ENCODE data around the gene POLR2H. TPM values are rescaled to one million over a fixed set of nuclear protein-coding genes. Genes with fewer than 3 reads are reported as not detected.
"Not testable (repeated sequence)": the region's sequence is repeated elsewhere in the genome, so short reads cannot be mapped to it uniquely, and the experiment has no call there.

POLR2H gene
- total RNA-seq, 4 donors from 2014 or later: 58.1 to 113 (median 85.6) TPM

DNA sequence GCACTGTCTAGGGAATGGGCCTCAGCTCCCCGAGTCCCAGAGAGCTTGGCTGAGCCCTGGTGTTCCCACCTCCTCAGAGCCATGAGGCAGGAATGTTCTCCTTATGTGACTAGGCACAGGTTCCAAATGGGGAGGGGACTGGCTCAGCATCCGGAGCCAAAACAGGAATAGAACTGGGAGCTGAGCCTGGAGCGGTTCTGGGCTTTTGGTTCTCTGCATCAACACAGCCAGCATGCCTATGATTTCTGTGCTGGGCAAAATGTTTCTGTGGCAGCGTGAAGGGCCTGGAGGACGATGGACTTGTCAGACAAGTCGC lies 24.2 kb upstream of the POLR2H start, which contains the start of gene FAM131A:
Gene FAM131A, plus strand, starts transcription at position 202 of the 316 bp plus-strand sequence. Its CDS starts 31 bp downstream, at position 233.
- TF ChIP-seq CTCF (IDR thresholded peaks at IDR 0.05): no peak
- no peak for TF ChIP-seq POLR2A (IDR thresholded peaks at IDR 0.05)
- 54 to 67% methylated on average over 6 of the region's 6 CpGs for WGBS, 2 donors
- H3K9me3 ChIP-seq: no peaks in the 10 kb centered on the region
- intact Hi-C loops (cut with DNase I): no loop called here
- H3K27ac ChIP-seq: peak within 1 kb of the TSS; percentile 91 to 96 (median 91)
- peak in 1 of 2 donors; percentile 52 for DNase-seq
- no peaks in the 10 kb centered on the region for H3K27me3 ChIP-seq
- peak within 1 kb of the TSS; percentile 34 to 73 (median 43) for H3K4me3 ChIP-seq (replicated peaks in 1 of 3)
- peaks cover 24 to 35% of the 10 kb centered on the region in 2 donors for H3K36me3 ChIP-seq
- peaks cover 24 to 28% of the 10 kb centered on the region in 2 donors for H3K4me1 ChIP-seq

DNA sequence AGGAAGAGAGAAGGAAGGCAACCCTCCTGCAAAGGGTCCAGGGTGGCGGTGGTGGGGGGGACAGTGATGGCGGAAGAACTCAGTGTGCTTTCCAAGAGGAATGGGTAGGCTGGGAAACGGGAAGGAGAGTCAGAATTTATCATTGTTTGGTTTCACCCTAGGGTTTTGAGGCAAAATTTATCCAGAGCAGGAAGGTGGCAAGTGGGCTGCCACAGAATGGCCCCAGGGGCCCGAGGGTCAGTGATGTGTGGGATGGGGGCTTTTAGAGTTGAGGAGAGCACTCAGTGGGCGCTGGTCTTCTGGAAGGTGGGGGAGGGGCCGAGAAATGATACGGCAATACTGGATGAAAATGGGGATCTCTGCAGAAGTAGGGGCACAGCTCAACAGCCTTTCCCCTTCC lies 23.5 kb upstream of the POLR2H start:
- Histone ChIP-seq H3K4me1 (peaks cover 24 to 28% of the 10 kb centered on the region in 2 donors), H3K27me3 (no peaks in the 10 kb centered on the region), H3K4me3 (replicated peaks in 1 of 3) (no peak overlapping the region), H3K27ac (peak overlapping the region; percentile 91 to 96 (median 91)), H3K36me3 (peaks cover 26 to 35% of the 10 kb centered on the region in 2 donors), H3K9me3 (no peaks in the 10 kb centered on the region)
- DNase-seq: no peak
- intact Hi-C loops (cut with DNase I): no loop called here
- TF ChIP-seq CTCF (IDR thresholded peaks at IDR 0.05): no peak
- TF ChIP-seq POLR2A (IDR thresholded peaks at IDR 0.05): no peak
- 61 to 68% methylated on average over 7 of the region's 7 CpGs for WGBS, 2 donors

- TF ChIP-seq POLR2A (IDR thresholded peaks at IDR 0.05) (no peak), CTCF (IDR thresholded peaks at IDR 0.05) (no peak)
- peaks cover 24 to 28% of the 10 kb centered on the region in 2 donors for H3K4me1 ChIP-seq
- H3K27me3 ChIP-seq: no peaks in the 10 kb centered on the region
- DNase-seq: peak; percentile 35 to 41
- no peak overlapping the region for H3K4me3 ChIP-seq (replicated peaks in 1 of 3)
- H3K36me3 ChIP-seq: peaks cover 21 to 35% of the 10 kb centered on the region in 2 donors
- peak overlapping the region; percentile 91 to 96 (median 91) for H3K27ac ChIP-seq
- 45 to 51% methylated on average over 4 to 31 of the region's 37 CpGs for WGBS, 2 donors
- no peaks in the 10 kb centered on the region for H3K9me3 ChIP-seq
- intact Hi-C loops (cut with DNase I): no loop called here
Measured at GRCh38 chr3:184338511-184338945, 23.0 kb upstream of the POLR2H start.

- intact Hi-C loops (cut with DNase I): no loop called here
- DNase-seq: no peak
- H3K4me3 ChIP-seq (replicated peaks in 1 of 3): no peak overlapping the region
- H3K9me3 ChIP-seq: no peaks in the 10 kb centered on the region
- H3K36me3 ChIP-seq: peaks cover 16 to 32% of the 10 kb centered on the region in 2 donors
- 51 to 66% methylated on average over 8 of the region's 8 CpGs for WGBS, 2 donors
- TF ChIP-seq CTCF (IDR thresholded peaks at IDR 0.05) (no peak), POLR2A (IDR thresholded peaks at IDR 0.05) (no peak)
- peaks cover 24 to 28% of the 10 kb centered on the region in 2 donors for H3K4me1 ChIP-seq
- peak overlapping the region in 2 of 3 donors; percentile 91 to 96 for H3K27ac ChIP-seq
- H3K27me3 ChIP-seq: no peaks in the 10 kb centered on the region
Measured at GRCh38 chr3:184339001-184339400, 22.5 kb upstream of the POLR2H start.

DNA sequence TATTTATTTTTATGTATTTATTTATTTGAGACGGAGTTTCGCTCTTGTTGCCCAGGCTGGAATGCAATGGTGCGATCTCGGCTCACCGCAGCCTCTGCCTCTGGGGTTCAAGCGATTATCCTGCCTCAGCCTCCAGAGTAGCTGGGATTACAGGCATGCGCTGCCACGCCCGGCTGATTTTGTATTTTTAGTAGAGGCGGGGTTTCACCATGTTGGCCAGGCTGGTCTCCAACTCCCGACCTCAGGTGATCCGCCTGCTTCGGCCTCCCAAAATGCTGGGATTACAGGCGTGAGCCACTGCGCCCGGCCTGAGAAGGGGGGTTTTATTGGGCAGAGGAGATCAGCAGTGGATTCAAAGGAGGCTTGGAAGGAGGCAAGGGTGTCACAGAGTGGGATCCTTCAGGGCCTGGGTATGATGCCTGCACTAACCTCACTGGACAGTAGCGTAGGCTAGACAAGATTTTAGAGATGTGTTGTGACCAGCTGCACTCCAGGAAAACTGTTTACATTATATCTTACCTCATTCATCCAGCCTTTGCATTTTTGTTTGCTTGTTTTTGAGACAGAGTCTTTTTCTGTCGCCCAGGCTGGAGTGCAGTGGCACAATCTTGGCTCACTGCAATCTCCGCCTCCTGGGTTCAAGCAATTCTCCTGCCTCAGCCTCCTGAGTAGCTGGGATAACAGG lies 21.9 kb upstream of the POLR2H start:
- peaks cover 24 to 28% of the 10 kb centered on the region in 2 donors for H3K4me1 ChIP-seq

More for the DNA sequence above, 21.9 kb upstream of the POLR2H start:
- WGBS, 2 donors: 70 to 75% methylated on average over 13 to 18 of the region's 19 CpGs
- intact Hi-C loops (cut with DNase I); H3K27me3 ChIP-seq; H3K4me3 ChIP-seq (replicated peaks in 1 of 3); H3K9me3 ChIP-seq; H3K27ac ChIP-seq: not testable (repeated sequence)
- peaks cover 12 to 26% of the 10 kb centered on the region in 2 donors for H3K36me3 ChIP-seq
- DNase-seq: peak in 1 of 2 donors; percentile 57

Measured in thyroid gland (tissue), 4 donors.